Lung (tissue), 12 donors: ENCODE data around the gene PALM3. TPM values are rescaled to one million over a fixed set of nuclear protein-coding genes. Genes with fewer than 3 reads are reported as not detected.

Source experiments
- ATAC-seq: fragments of 200-7000 bp; cut with Tn5 transposase; one replicate; pipeline ENCODE4 v1.9.1; 2020; ENCODE audit warnings: moderate number of reproducible peaks; ENCODE audit not compliant: insufficient read depth, low FRiP score
- DNase-seq, 3 donors: peaks; one replicate each; pipeline ENCODE4 v3.0.0-alpha.2; 2013 to 2017
- H3K27ac ChIP-seq, 2 donors: one replicate each; pipeline ENCODE4 v1.5.1; 2013; ENCODE audit warnings: mild to moderate bottlenecking in 2 of 2, moderate library complexity in 2 of 2, control low read depth in 1 of 2, inconsistent platforms in 1 of 2, low read depth in 1 of 2, low read length in 1 of 2
- H3K27me3 ChIP-seq, 3 donors: one replicate each; pipeline ENCODE4 v1.5.1; 2013; ENCODE audit warnings: low read length in 2 of 3; ENCODE audit not compliant: control insufficient read depth in 3 of 3, insufficient read depth in 3 of 3
- H3K36me3 ChIP-seq, 4 donors: one replicate each; pipeline ENCODE4 v1.5.1; 2013; ENCODE audit warnings: low read length in 4 of 4, mild to moderate bottlenecking in 1 of 4, moderate library complexity in 1 of 4; ENCODE audit not compliant: control insufficient read depth in 4 of 4, insufficient read depth in 4 of 4
- H3K4me1 ChIP-seq, 5 donors: one replicate each; pipeline ENCODE4 v1.5.1; 2013; ENCODE audit warnings: low read length in 5 of 5, mild to moderate bottlenecking in 2 of 5, moderate library complexity in 1 of 5; ENCODE audit not compliant: control insufficient read depth in 5 of 5, insufficient read depth in 5 of 5
- H3K4me3 ChIP-seq: one replicate; pipeline ENCODE4 v1.5.1; 2013; ENCODE audit warnings: mild to moderate bottlenecking, control low read depth, moderate library complexity
- H3K9ac ChIP-seq, 2 donors: one replicate each; pipeline ENCODE4 v1.5.1; 2013; ENCODE audit warnings: low read length in 2 of 2, control low read depth in 1 of 2; ENCODE audit not compliant: insufficient read depth in 1 of 2
- H3K9me3 ChIP-seq, 4 donors: one replicate each; pipeline ENCODE4 v1.5.1; 2013; ENCODE audit warnings: low read length in 3 of 4, mild to moderate bottlenecking in 1 of 4, moderate library complexity in 1 of 4; ENCODE audit not compliant: control insufficient read depth in 4 of 4, insufficient read depth in 3 of 4
- CTCF ChIP-seq: IDR thresholded peaks from 2 replicates; pipeline ENCODE4 v1.5.1; 2012; ENCODE audit warnings: mild to moderate bottlenecking; ENCODE audit errors: control extremely low read depth, extremely low read depth
- WGBS, 2 donors: extraction: QIAGEN DNeasy Blood & Tissue Kit; methylation state at CpG; one replicate each; pipeline ENCODE4 v1.1.7; 2013; 5-methylcytosine and 5-hydroxymethylcytosine counted together
- polyA plus RNA-seq, 2 donors: library from polyadenylated mRNA; stranded (reverse); fragments of 200-250 nt; gene quantifications; one replicate each; pipeline ENCODE4 v1.2.1, GENCODE V29; 2013
- total RNA-seq, 2 donors: library from RNA; depleted of rRNA in 1 of 2; stranded (reverse); fragments of >200 nt in 1 of 2; gene quantifications; one replicate each; pipeline ENCODE4 v1.2.1, GENCODE V29; 2014 to 2021
- donor health status: control.
- donor health status: control.
- donor health status: Bipolar disorder and iron deficiency.
- donor health status: healthy.
- donor health status: DM: yes; HTN: yes; CAD: no.

PALM3 gene
- total and polyA plus RNA-seq, 4 donors, result 0.71 to 20.6 (median 8.4) TPM

- TF ChIP-seq CTCF, result no peak
- 95 to 96% methylated on average over 6 of the region's 6 CpGs for WGBS, 2 donors
- no peak overlapping the region for H3K9ac ChIP-seq
- ATAC-seq, result no peak
- H3K4me3 ChIP-seq, result no peak overlapping the region
- H3K36me3 ChIP-seq, result peaks cover 20 to 46% (median 28%) of the 10 kb centered on the region in 4 donors
- no peaks in the 10 kb centered on the region for H3K27me3 ChIP-seq
- no peaks in the 10 kb centered on the region for H3K4me1 ChIP-seq
- H3K27ac ChIP-seq, result no peak overlapping the region
- no peak for DNase-seq
- H3K9me3 ChIP-seq, result no peaks in the 10 kb centered on the region
Observed at GRCh38 chr19:14101003-14101545, 39.2 kb upstream of the PALM3 start.

- no peak for TF ChIP-seq CTCF
- ATAC-seq, result no peak
Observed at GRCh38 chr19:14097532-14098151, 35.8 kb upstream of the PALM3 start.

GRCh38 chr19:14096272-14096992 is 34.6 kb upstream of the PALM3 start:
- Histone ChIP-seq H3K4me1 (no peaks in the 10 kb centered on the region), H3K4me3 (no peak overlapping the region), H3K9me3 (peaks cover 0 to 9% (median 2%) of the 10 kb centered on the region in 4 donors), H3K27ac (no peak overlapping the region), H3K9ac (no peak overlapping the region), H3K36me3 (peaks cover 14 to 28% (median 22%) of the 10 kb centered on the region in 4 donors), H3K27me3 (no peaks in the 10 kb centered on the region)
- DNase-seq, result no peak
- ATAC-seq, result no peak
- TF ChIP-seq CTCF, result no peak
- 95 to 98% methylated on average over 11 of the region's 11 CpGs for WGBS, 2 donors

More at GRCh38 chr19:14097532-14098151, 35.8 kb upstream of the PALM3 start:
- Histone ChIP-seq H3K27me3 (no peaks in the 10 kb centered on the region), H3K9ac (no peak overlapping the region), H3K27ac (no peak overlapping the region), H3K36me3 (peaks cover 14 to 30% (median 27%) of the 10 kb centered on the region in 4 donors), H3K4me3 (no peak overlapping the region), H3K9me3 (peaks cover 0 to 9% (median 2%) of the 10 kb centered on the region in 4 donors), H3K4me1 (no peaks in the 10 kb centered on the region)
- WGBS, 2 donors, result 87 to 89% methylated on average over 20 to 21 of the region's 21 CpGs
- DNase-seq, result no peak
